ENCODE data around the gene SEPTIN5.
"Not testable (repeated sequence)": the region's sequence is repeated elsewhere in the genome, so short reads cannot be mapped to it uniquely, and the experiment has no call there.

Gene SEPTIN5

GRCh38 chr22:19714312-19715187 is at the start of gene SEPTIN5:
TSS of gene SEPTIN5 (plus strand) at chr22:19714503. CDS start at chr22:19714589, 86 bp downstream.
- DNase-seq = no peak

- no peak for DNase-seq
Measured at GRCh38 chr22:19664951-19665783, 49.1 kb upstream of the SEPTIN5 start.

GRCh38 chr22:19665784-19666672 is 48.3 kb upstream of the SEPTIN5 start:
- DNase-seq = no peak

- DNase-seq = no peak
Measured at GRCh38 chr22:19666673-19667593, 47.4 kb upstream of the SEPTIN5 start.

- DNase-seq = no peak
Measured at GRCh38 chr22:19667872-19668740, 46.2 kb upstream of the SEPTIN5 start.

GRCh38 chr22:19668748-19669147 is 45.6 kb upstream of the SEPTIN5 start:
- no peak for DNase-seq

GRCh38 chr22:19669570-19669969 is 44.7 kb upstream of the SEPTIN5 start:
- DNase-seq = no peak

- no peak for DNase-seq
Measured at GRCh38 chr22:19671316-19671715, 43.0 kb upstream of the SEPTIN5 start.

GRCh38 chr22:19672054-19672776 is 42.1 kb upstream of the SEPTIN5 start:
- DNase-seq = no peak

GRCh38 chr22:19673660-19674059 is 40.6 kb upstream of the SEPTIN5 start:
- no peak for DNase-seq

GRCh38 chr22:19674129-19674928 is 40.0 kb upstream of the SEPTIN5 start:
- no peak for DNase-seq

GRCh38 chr22:19674929-19675253 is 39.4 kb upstream of the SEPTIN5 start:
- no peak for DNase-seq

GRCh38 chr22:19675428-19675827 is 38.9 kb upstream of the SEPTIN5 start:
- DNase-seq = no peak

GRCh38 chr22:19676437-19676836 is 37.9 kb upstream of the SEPTIN5 start:
- not testable (repeated sequence) for DNase-seq

GRCh38 chr22:19678949-19679521 is 35.3 kb upstream of the SEPTIN5 start:
- DNase-seq = no peak

GRCh38 chr22:19679522-19680101 is 34.7 kb upstream of the SEPTIN5 start:
- DNase-seq = no peak

GRCh38 chr22:19680287-19680881 is 33.9 kb upstream of the SEPTIN5 start:
- no peak for DNase-seq
